ENCODE results near the gene KRT38.

KRT38 gene

GRCh38 chr17:41440531-41441033 is at the start of gene KRT38:
KRT38 (minus strand) TSS chr17:41440983; CDS start chr17:41440921, 62 bp downstream.
- no peak for DNase-seq

- DNase-seq: no peak
Observed at GRCh38 chr17:41489531-41489930, 48.7 kb upstream of the KRT38 start, which contains the start of gene KRT36. KRT36 (minus strand) TSS chr17:41489910; CDS start chr17:41489864, 46 bp downstream.

- peak; percentile 54 for DNase-seq
Observed at GRCh38 chr17:41486809-41487530, 46.2 kb upstream of the KRT38 start.

DNA sequence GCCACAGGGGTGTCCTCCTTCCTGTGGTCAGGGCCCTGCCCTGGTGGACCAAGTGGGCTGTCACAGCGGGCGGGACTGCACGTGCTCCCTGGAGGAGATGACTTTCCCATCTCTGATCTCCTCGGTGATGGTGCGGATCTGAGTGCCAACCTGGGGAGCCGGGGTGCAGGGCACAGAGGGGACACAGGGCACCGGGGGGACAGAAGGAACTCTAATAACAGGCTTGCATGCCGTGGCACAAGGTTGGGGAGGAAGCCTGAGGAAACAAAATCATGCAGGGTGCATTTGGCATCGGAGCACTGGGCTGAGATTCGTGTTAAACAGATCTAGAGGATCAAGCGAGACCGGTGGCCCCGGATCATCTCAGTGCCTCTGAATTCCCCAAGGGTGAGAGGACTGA is 45.5 kb upstream of the KRT38 start:
- no peak for DNase-seq

- DNase-seq: no peak
Observed at GRCh38 chr17:41484920-41485904, 44.4 kb upstream of the KRT38 start.

- no peak for DNase-seq
Observed at GRCh38 chr17:41483991-41484826, 43.4 kb upstream of the KRT38 start.

GRCh38 chr17:41483531-41483930 is 42.7 kb upstream of the KRT38 start:
- DNase-seq: no peak

DNA sequence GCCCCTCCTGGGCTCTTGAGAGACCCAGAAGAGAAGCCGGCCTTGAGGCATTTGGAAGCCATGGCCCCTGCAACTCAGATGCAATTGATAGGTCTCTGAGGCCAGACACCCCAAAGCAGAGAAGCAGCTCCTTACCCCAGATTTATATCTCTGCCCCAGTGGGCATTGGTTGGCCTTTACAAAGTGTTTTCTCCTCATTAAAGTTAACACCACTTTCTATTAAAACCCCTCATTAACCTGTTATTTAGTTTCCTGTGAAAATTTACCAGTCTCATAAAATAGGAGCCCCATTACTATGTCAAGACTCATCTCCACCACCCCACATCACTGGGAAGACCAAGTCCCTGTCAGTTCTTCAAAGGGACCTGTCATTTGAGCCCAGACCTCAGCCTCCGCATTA is 40.3 kb upstream of the KRT38 start, which contains the start of gene KRT35:
Gene KRT35, minus strand, starts transcription at position 116 of the 400 bp plus-strand sequence. Its CDS starts 54 bp downstream, at position 62.
- no peak for DNase-seq

DNA sequence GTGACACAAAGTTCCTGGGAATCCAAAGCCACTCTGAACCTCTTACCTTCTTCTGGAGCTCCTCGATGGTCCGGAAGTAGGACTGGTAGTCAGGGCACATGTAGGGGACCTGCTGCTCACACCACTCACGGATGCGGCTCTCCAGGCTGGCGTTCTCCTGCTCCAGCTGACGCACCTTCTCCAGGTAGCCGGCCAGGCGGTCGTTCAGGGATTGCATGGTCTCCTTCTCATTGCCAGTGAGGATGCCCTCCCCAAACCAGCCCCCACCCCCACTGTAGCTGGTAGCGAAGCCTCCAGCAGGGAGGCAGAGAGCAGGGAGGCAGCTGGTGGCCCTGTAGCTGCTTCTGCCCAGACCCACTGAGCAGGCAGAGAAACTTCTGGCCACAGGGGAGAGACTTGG is 39.8 kb upstream of the KRT38 start:
- no peak for DNase-seq

- DNase-seq: no peak
Observed at GRCh38 chr17:41480136-41480535, 39.4 kb upstream of the KRT38 start.

GRCh38 chr17:41478237-41478636 is 37.5 kb upstream of the KRT38 start:
- DNase-seq: no peak

DNA sequence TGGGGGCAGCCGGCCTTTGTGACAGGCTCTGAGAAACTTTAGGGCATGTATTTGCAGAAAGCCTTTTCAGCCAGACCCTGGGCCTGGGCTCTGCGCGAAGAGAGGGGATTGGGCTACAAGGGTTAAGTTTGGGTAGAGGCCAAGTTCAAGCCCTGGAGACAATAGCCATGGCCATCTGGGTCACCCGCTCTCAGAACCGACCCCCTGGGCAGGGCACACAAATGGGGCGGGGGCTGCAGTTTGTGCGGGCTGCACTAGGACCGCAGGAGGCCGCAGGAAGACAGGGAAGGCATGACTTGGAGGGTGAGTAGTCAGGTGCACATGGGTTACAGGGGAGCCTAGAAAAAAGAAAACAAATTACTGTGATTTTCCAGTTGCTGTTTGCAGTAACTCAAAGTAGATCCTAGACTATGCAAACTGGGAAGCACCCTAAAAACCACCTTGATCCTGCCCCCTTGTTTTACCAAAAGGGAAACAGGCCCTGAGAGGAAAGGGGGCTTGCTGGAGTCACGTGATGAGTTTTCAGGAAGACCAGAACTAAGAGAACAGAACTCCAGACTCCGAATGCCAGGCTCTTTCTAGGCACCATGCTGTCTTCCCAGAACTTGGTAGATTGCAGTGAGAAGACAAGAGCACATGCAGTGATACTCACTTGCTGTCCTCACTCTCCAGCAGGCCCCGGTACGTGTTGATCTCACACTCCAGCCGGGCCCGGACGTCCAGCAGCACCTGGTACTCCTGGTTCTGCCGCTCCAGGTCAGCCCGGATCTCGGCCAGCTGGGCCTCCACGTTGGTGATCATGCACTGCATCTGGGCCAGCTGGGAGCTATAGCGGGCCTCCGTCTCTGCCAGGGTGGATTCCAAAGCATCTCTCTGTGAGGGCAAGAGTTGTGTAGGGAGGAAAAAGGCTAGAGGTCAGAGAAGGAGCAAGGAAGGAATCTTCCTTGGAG is 36.4 kb upstream of the KRT38 start:
- no peak for DNase-seq

DNA sequence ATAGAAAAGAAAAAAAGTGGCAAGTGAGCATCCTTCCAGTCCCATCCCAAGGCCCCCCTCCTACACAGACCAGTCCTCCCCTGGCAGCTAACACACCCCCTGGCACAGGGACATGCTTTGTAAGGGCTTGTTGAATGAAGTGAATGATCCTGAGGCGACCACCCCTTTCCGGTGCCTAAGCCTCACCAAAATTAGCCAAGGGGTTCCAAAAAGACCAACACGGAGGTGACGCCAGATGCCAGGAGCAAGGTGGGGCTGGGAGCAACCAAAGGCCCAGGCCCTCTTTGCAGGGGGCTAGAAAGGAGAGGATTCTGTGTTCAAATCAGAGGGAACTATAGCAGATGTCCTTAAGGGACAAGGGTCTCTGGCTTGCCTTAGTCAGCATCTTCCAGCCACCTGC is 34.6 kb upstream of the KRT38 start:
- no peak for DNase-seq

- no peak for DNase-seq
Observed at GRCh38 chr17:41474863-41475262, 34.1 kb upstream of the KRT38 start.

- DNase-seq: no peak
Observed at GRCh38 chr17:41468346-41468745, 27.6 kb upstream of the KRT38 start.

- DNase-seq: no peak
Observed at GRCh38 chr17:41467561-41467960, 26.8 kb upstream of the KRT38 start.

GRCh38 chr17:41466988-41467387 is 26.2 kb upstream of the KRT38 start, which contains the start of gene KRT32:
KRT32 (minus strand) TSS chr17:41467386; CDS start chr17:41467325, 61 bp downstream.
- DNase-seq: no peak

DNA sequence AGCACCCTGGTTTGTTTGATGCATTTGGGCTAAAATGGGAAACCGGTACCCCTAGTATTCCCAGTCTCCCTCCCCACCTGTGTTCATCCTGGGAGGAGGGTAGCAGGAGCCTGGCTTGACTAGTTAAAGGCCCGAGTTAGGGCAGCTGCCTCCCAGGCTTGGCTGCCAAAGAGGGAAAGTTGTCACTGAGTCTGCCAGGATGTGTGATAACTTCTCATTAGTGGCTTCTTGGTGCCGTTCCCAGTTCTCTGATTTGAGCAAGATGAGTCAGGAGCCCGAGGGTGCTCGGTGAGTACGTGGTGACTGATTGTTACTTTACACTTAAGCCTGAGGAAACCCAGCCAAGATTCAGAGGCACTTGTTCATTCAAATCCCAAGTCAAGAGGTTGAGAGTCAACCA is 23.9 kb upstream of the KRT38 start:
- DNase-seq: no peak

GRCh38 chr17:41464173-41464572 is 23.4 kb upstream of the KRT38 start:
- no peak for DNase-seq

DNA sequence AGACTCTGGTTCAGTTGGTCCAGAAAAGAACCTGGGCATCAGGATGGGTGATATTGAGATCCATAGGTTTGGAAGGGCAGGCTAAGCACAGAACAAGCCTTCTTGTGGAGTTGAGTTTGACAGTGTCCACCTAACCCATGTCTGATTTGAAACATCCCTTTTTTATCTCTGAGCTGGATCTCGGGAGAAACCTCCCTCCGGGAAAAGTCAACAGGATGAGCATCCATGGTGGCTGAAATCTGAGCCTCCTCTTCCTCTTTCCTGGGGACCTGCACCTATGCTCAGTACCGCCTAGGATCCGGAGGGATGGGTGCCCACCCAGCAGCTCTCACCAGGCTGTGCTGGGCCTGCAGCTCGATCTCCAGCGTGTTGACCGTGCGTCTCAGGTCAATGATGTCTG is 23.0 kb upstream of the KRT38 start:
- no peak for DNase-seq

- no peak for DNase-seq
Observed at GRCh38 chr17:41462705-41463104, 21.9 kb upstream of the KRT38 start.

All from activated CD4-positive, alpha-beta T cell treated with anti-CD3 and anti-CD28 coated beads, Interleukin-10, Interleukin-2, amounts not matched to agents 100 ng/mL and 50 ng/mL, durations not matched to agents 16 hours and 8 hours (primary cell).